K562 (cell line): Measurements from ENCODE around the gene RHCG. TPM values are rescaled to one million over a fixed set of nuclear protein-coding genes. Genes with fewer than 3 reads are reported as not detected.

Experiments
- CCAR2 ChIP-seq: fragments of 200-400 bp; formaldehyde crosslinking; IDR thresholded peaks from 2 replicates; pipeline ENCODE4 v1.6.1; 2017; ENCODE audit warnings: mild to moderate bottlenecking, low read depth, low read length
- COPS2 ChIP-seq: fragments of 450-650 bp; conservative IDR thresholded peaks from 2 replicates; pipeline ENCODE4 v1.6.1; 2016; ENCODE audit warnings: mild to moderate bottlenecking, moderate library complexity
- MYBL2 ChIP-seq, 2 experiments: fragments of 450-650 bp in 1 of 2; sonication (generic) in 1 of 2; formaldehyde crosslinking in 1 of 2; IDR thresholded peaks; 2 replicates each; pipeline versions ENCODE4 v1.6.1 to v1.8.1; 2017 to 2022; ENCODE audit warnings: borderline replicate concordance in 1 of 2, inconsistent platforms in 1 of 2, low read depth in 1 of 2, mild to moderate bottlenecking in 1 of 2, missing genetic modification reagents in 1 of 2, moderate library complexity in 1 of 2
- PML ChIP-seq: IDR thresholded peaks from 2 replicates; pipeline ENCODE4 v1.6.1; 2012; ENCODE audit warnings: low read length, inconsistent platforms
- POLR2A ChIP-seq: fragments of 450-650 bp; conservative IDR thresholded peaks from 2 replicates; pipeline ENCODE4 v1.6.1; 2016
- ZNF197 ChIP-seq: fragments of 200-800 bp; sonication (Bioruptor generic); IDR thresholded peaks from 2 replicates; pipeline ENCODE4 v1.6.1; 2016; ENCODE audit warnings: low read depth, missing genetic modification characterization, missing compliant biosample characterization
- polyA plus RNA-seq, 8 experiments: library from polyadenylated mRNA; depleted of rRNA in 4 of 8; stranded (reverse) in 5 of 8; unstranded in 3 of 8; fragments of >200 nt; fragmentation: Nextera tagmentation in 2 of 8; fragmentation: Illumina TruSeq in 1 of 8; extraction: Ambion mirVana in 2 of 8; extraction: Trizol in 1 of 8; gene quantifications; 2 replicates each; pipeline versions ENCODE4 v1.2.1 to v1.2.3, GENCODE V29; 2011 to 2014; ENCODE audit warnings: inconsistent platforms in 1 of 8, missing spikeins in 1 of 8
- total RNA-seq, 7 experiments: library from RNA; depleted of rRNA in 6 of 7; stranded (reverse); fragments of >200 nt in 6 of 7; fragmentation: Illumina TruSeq in 2 of 7; extraction: Trizol in 2 of 7; gene quantifications; 2 replicates each; pipeline versions ENCODE4 v1.2.1 to v1.2.3, GENCODE V29; 2011 to 2021; ENCODE audit warnings: low replicate concordance in 1 of 7
- TF ChIP-seq, protein P1 (sequence below): fragments of 450-650 bp; IDR thresholded peaks from 2 replicates; pipeline ENCODE4 v1.6.1; 2016; ENCODE audit warnings: low read depth
- TF ChIP-seq, protein P2 (sequence below): fragments of 450-650 bp; IDR thresholded peaks from 2 replicates; pipeline ENCODE4 v1.6.1; 2017; ENCODE audit warnings: mild to moderate bottlenecking, moderate library complexity
- TF ChIP-seq, protein P3 (sequence below): sonication (generic); formaldehyde crosslinking; IDR thresholded peaks from 2 replicates; pipeline ENCODE4 v1.8.0; 2023; ENCODE audit warnings: missing genetic modification reagents, mild to moderate bottlenecking, borderline replicate concordance
- TF ChIP-seq, protein P4 (sequence below): fragments of 450-650 bp; IDR thresholded peaks from 2 replicates; pipeline ENCODE4 v1.6.1; 2016; ENCODE audit warnings: borderline replicate concordance

The RHCG gene
- total and polyA plus RNA-seq, 9 of the 15 experiments (the other 6 are each of a cell fraction or from before 2014, with no cell fraction given), result not detected

DNA sequence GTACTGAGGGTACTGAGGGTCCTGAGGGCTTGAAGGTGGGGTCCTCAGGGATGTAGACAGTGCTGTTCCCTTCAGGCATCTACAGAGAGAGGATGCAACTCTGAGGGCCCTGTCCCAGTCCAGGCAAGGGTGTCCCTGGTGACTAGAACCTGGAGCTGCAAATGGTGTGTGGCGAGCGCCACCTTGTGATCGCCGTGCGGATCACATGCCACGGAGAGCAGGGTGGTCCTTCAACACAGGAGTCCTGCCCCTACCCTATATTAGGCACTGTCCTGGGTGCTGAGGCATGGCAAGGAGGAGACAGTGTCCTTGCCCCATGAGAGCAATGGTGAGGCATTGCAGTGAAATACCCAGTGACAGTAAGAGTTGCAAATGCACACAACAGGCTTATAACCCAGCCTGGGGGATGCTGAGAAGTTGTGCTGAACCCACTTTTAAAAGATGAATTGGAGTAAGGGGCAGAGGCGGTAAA, 23.6 kb downstream of the RHCG start (continued):
- TF ChIP-seq, protein P1, sequence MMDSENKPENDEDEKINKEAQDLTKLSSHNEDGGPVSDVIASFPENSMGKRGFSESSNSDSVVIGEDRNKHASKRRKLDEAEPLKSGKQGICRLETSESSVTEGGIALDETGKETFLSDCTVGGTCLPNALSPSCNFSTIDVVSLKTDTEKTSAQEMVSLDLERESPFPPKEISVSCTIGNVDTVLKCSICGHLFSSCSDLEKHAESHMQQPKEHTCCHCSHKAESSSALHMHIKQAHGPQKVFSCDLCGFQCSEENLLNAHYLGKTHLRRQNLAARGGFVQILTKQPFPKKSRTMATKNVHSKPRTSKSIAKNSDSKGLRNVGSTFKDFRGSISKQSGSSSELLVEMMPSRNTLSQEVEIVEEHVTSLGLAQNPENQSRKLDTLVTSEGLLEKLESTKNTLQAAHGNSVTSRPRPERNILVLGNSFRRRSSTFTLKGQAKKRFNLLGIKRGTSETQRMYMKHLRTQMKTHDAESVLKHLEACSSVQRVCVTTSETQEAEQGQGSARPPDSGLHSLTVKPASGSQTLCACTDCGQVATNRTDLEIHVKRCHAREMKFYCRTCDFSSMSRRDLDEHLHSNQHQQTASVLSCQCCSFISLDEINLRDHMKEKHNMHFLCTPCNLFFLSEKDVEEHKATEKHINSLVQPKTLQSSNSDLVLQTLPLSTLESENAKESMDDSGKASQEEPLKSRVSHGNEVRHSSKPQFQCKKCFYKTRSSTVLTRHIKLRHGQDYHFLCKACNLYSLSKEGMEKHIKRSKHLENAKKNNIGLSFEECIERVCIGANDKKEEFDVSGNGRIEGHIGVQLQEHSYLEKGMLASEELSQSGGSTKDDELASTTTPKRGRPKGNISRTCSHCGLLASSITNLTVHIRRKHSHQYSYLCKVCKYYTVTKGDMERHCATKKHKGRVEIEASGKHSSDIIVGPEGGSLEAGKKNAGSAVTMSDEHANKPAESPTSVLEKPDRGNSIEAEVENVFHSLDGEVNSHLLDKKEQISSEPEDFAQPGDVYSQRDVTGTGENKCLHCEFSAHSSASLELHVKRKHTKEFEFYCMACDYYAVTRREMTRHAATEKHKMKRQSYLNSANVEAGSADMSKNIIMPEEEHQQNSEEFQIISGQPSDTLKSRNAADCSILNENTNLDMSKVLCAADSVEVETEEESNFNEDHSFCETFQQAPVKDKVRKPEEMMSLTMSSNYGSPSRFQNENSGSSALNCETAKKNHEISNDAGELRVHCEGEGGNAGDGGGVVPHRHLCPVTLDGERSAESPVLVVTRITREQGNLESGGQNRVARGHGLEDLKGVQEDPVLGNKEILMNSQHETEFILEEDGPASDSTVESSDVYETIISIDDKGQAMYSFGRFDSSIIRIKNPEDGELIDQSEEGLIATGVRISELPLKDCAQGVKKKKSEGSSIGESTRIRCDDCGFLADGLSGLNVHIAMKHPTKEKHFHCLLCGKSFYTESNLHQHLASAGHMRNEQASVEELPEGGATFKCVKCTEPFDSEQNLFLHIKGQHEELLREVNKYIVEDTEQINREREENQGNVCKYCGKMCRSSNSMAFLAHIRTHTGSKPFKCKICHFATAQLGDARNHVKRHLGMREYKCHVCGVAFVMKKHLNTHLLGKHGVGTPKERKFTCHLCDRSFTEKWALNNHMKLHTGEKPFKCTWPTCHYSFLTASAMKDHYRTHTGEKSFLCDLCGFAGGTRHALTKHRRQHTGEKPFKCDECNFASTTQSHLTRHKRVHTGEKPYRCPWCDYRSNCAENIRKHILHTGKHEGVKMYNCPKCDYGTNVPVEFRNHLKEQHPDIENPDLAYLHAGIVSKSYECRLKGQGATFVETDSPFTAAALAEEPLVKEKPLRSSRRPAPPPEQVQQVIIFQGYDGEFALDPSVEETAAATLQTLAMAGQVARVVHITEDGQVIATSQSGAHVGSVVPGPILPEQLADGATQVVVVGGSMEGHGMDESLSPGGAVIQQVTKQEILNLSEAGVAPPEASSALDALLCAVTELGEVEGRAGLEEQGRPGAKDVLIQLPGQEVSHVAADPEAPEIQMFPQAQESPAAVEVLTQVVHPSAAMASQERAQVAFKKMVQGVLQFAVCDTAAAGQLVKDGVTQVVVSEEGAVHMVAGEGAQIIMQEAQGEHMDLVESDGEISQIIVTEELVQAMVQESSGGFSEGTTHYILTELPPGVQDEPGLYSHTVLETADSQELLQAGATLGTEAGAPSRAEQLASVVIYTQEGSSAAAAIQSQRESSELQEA, result no peak
- TF ChIP-seq PML, result no peak
- no peak for TF ChIP-seq CCAR2
- TF ChIP-seq POLR2A, result no peak
- TF ChIP-seq ZNF197 (CRISPR knock-in tag), result no peak
- TF ChIP-seq MYBL2 (IDR thresholded peaks at IDR 0.05; ENCODE audit: low read depth), result no peak
- no peak for TF ChIP-seq MYBL2 (CRISPR knock-in tag; IDR thresholded peaks at IDR 0.05; ENCODE audit: borderline replicate concordance)
- TF ChIP-seq, protein P2, sequence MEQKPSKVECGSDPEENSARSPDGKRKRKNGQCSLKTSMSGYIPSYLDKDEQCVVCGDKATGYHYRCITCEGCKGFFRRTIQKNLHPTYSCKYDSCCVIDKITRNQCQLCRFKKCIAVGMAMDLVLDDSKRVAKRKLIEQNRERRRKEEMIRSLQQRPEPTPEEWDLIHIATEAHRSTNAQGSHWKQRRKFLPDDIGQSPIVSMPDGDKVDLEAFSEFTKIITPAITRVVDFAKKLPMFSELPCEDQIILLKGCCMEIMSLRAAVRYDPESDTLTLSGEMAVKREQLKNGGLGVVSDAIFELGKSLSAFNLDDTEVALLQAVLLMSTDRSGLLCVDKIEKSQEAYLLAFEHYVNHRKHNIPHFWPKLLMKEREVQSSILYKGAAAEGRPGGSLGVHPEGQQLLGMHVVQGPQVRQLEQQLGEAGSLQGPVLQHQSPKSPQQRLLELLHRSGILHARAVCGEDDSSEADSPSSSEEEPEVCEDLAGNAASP, result no peak
- TF ChIP-seq COPS2, result no peak
- TF ChIP-seq, protein P3, sequence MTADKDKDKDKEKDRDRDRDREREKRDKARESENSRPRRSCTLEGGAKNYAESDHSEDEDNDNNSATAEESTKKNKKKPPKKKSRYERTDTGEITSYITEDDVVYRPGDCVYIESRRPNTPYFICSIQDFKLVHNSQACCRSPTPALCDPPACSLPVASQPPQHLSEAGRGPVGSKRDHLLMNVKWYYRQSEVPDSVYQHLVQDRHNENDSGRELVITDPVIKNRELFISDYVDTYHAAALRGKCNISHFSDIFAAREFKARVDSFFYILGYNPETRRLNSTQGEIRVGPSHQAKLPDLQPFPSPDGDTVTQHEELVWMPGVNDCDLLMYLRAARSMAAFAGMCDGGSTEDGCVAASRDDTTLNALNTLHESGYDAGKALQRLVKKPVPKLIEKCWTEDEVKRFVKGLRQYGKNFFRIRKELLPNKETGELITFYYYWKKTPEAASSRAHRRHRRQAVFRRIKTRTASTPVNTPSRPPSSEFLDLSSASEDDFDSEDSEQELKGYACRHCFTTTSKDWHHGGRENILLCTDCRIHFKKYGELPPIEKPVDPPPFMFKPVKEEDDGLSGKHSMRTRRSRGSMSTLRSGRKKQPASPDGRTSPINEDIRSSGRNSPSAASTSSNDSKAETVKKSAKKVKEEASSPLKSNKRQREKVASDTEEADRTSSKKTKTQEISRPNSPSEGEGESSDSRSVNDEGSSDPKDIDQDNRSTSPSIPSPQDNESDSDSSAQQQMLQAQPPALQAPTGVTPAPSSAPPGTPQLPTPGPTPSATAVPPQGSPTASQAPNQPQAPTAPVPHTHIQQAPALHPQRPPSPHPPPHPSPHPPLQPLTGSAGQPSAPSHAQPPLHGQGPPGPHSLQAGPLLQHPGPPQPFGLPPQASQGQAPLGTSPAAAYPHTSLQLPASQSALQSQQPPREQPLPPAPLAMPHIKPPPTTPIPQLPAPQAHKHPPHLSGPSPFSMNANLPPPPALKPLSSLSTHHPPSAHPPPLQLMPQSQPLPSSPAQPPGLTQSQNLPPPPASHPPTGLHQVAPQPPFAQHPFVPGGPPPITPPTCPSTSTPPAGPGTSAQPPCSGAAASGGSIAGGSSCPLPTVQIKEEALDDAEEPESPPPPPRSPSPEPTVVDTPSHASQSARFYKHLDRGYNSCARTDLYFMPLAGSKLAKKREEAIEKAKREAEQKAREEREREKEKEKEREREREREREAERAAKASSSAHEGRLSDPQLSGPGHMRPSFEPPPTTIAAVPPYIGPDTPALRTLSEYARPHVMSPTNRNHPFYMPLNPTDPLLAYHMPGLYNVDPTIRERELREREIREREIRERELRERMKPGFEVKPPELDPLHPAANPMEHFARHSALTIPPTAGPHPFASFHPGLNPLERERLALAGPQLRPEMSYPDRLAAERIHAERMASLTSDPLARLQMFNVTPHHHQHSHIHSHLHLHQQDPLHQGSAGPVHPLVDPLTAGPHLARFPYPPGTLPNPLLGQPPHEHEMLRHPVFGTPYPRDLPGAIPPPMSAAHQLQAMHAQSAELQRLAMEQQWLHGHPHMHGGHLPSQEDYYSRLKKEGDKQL, result no peak
- TF ChIP-seq, protein P4, sequence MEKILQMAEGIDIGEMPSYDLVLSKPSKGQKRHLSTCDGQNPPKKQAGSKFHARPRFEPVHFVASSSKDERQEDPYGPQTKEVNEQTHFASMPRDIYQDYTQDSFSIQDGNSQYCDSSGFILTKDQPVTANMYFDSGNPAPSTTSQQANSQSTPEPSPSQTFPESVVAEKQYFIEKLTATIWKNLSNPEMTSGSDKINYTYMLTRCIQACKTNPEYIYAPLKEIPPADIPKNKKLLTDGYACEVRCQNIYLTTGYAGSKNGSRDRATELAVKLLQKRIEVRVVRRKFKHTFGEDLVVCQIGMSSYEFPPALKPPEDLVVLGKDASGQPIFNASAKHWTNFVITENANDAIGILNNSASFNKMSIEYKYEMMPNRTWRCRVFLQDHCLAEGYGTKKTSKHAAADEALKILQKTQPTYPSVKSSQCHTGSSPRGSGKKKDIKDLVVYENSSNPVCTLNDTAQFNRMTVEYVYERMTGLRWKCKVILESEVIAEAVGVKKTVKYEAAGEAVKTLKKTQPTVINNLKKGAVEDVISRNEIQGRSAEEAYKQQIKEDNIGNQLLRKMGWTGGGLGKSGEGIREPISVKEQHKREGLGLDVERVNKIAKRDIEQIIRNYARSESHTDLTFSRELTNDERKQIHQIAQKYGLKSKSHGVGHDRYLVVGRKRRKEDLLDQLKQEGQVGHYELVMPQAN, result no peak
